ENCODE measurements around the gene TKTL1.
"Not testable (repeated sequence)": the region's sequence is repeated elsewhere in the genome, so short reads cannot be mapped to it uniquely, and the experiment has no call there.

- TF ChIP-seq CTCF, EP300, POLR2A (IDR thresholded peaks at IDR 0.05): not testable (repeated sequence)
Measured at GRCh38 chrX:154247377-154248045, 48.1 kb upstream of the TKTL1 start.
